ENCODE results near the gene VENTX.

VENTX gene, protein sequence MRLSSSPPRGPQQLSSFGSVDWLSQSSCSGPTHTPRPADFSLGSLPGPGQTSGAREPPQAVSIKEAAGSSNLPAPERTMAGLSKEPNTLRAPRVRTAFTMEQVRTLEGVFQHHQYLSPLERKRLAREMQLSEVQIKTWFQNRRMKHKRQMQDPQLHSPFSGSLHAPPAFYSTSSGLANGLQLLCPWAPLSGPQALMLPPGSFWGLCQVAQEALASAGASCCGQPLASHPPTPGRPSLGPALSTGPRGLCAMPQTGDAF

DNA sequence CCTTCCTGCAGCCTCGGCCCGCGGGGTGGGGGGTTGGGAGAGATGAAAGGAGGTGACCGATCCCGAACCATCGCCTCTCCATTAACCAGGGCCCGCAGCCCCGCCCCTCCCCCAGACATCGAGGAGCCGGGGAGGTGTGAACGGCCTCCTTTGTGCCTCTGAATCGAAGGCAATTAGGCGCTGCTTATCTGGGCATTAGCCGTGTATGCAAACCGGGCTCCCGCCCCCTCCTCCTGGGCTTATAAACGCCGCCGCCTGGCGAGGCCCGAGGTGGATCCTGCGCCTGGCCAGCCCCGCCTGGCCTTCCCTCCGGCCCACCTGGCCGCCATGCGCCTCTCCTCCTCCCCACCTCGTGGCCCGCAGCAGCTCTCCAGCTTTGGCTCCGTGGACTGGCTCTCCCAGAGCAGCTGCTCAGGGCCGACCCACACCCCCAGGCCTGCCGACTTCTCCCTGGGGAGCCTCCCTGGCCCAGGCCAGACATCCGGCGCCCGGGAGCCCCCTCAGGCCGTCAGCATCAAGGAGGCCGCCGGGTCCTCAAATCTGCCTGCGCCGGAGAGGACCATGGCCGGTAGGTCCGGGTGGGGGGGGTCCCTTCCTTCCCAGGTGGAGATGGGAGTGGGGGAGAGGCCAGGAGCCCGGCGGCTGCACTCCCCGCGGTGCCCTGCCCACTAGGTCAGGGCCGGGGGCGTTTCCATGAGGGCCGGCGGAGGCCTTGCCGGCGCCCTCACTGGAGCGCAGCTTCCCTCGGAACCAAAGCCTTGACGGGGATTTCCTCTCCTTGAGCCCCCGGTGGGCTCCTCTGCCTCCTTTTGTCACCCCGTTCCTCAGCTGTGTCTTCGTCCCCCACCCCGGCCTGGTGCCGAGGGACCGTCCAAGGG is at the start of gene VENTX:
VENTX (plus strand) TSS at position 268 of the 878 bp plus-strand sequence; CDS start at position 328, 60 bp downstream.
- no peak for DNase-seq

- no peak for DNase-seq
Measured at GRCh38 chr10:133187906-133188681, 49.6 kb upstream of the VENTX start.

DNA sequence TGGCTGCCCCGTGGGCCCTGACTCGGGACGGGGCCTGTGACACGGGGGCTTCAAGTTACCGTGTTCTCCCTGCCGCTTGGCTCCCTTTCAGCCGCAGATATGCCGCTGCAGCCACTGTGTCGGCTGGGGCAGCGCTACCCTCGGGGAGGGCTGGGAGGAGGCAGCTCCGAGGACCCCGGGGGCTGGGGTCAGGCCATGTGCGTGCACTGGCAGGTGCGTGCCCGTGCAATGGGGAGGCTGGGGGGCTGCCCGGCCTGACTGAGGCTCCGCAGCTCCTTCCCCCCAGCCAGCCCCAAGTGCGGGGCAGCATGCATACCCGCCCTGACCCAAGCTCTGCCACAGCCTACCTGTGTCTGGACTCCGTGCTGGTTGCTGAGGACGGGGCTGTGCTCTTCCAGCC is 48.4 kb upstream of the VENTX start:
- DNase-seq = no peak

- no peak for DNase-seq
Measured at GRCh38 chr10:133189726-133190125, 47.9 kb upstream of the VENTX start.

DNA sequence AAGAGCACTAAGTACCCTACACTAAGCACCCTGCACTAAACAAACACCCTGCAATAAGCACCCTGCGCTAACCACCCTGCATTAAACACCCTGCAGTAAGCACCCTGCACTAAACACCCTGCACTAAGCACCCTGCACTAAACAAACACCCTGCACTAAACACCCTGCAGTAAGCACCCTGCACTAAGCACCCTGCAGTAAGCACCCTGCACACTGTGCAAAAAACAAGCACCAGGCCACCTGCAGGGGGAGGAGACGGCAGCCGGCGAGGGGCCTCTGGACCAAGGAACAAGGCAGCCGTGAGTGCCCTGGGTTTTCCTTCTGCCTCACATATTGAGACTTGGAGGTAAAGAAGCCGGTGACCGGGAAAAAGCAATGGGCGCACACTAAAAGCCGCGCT is 47.4 kb upstream of the VENTX start:
- no peak for DNase-seq

DNA sequence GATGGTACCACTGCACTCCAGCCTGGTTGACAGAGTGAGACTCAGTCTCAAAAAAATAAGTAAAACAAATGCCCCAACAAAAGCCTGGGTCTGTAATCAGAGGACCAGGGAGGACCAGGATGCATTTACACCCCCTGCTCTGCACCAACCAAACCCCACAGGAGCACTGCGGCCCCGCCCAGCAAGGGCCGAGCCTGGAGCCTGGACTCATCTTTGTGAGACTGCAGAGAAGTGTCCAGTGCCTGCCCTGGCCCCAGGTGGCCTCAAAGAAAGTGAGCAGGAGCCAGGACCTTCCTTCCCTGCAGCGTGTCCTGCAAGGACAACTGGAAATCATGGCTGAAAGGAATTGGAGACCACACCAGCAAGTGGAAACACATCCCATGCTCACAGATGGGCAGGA is 46.0 kb upstream of the VENTX start:
- no peak for DNase-seq

- DNase-seq = no peak
Measured at GRCh38 chr10:133194151-133194550, 43.5 kb upstream of the VENTX start.

DNA sequence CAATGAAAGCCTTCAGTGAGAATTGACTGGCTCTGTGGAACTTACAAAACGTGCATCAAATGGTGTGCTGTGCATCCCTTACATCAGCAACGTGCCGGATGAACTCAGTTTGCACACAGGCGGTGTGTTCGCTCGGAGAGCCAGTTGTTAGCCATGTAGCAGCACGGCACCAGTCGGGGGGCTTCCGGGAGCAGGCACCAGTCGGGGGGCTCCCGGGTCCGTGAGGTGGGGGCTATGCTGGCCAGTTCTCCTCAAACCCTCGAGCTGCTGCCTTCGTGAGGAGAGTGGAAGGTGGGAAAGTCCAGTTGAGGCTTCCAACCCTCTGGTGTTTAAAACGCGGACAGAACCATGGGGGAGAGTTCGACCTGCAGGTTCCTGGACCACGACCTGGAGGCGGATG is 42.6 kb upstream of the VENTX start:
- no peak for DNase-seq

GRCh38 chr10:133195611-133196010 is 42.0 kb upstream of the VENTX start:
- no peak for DNase-seq

DNA sequence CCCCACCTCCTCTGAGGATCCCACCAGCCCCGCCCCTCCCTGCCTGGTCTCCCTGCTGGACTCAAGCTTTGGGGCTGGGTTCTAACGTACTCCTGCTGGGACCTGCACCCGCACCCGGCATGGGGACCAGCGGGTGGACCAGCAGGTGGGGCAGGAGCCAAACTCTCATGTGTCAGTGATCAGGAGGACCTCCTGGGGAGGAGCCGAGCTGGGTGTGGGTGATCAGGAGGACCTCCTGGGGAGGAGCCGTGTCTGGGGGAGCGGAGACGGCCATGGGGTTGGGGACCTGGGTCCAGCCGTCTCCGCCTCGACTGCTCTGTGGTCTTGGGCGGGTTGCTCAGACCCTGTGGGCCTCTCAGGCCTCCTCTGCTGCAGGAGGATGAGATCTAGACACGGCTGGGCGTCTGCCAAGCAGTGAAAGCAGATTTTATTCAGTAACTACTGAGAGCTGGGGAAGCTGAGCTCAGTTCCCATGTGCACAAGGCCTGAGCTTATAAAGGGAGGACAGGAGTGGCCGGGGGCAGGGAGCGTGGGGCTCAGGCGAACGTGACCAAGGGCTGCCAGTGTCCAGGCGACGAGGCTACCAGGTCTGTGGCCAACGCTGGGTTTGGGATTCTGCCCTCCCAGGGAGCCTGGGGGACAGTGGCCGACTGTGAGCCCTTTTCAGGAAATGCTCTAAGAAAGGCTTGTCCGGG is 41.3 kb upstream of the VENTX start:
- no peak for DNase-seq

DNA sequence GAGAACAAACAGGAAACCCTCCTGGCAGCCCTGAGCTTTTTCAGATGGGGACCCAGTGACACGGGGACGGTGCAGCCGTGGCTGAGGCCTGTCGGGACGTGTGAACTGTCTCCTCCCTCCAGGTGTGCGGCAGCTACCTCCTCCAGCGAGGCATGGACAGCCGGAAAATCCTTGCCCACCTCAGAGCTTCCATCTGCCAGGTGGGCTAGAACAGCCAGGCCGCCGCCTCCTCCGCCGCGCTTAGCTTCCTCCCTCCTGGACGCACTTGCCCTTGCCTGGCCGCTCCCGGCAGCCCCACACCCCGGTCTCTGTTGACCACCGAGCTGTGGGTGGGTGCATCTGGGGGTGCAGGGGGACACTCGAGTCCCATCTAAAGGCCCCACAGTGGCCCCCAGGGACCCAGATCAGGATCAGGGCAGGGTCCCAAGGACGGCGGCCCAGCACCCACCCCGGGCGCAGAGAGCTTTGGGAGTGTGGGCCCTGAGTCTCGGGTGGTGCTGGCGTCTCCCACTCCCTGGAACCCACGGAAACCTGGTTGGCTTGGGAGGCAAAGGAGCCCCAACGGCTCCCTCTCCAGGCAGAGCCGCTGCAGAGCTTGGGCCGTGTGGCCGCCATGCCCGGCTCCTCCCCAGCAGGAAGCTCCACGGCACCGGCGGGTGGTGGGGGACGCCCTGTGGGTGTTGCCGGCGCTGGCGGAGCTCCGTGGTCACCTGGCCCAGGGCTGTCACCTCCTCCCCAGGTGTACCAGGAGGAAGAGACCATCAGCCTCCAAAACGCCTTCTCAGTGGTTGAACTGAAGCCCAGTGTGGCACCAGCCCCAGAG is 40.5 kb upstream of the VENTX start:
- no peak for DNase-seq

GRCh38 chr10:133197786-133198185 is 39.9 kb upstream of the VENTX start:
- no peak for DNase-seq

- DNase-seq = no peak
Measured at GRCh38 chr10:133198206-133198605, 39.4 kb upstream of the VENTX start.

DNA sequence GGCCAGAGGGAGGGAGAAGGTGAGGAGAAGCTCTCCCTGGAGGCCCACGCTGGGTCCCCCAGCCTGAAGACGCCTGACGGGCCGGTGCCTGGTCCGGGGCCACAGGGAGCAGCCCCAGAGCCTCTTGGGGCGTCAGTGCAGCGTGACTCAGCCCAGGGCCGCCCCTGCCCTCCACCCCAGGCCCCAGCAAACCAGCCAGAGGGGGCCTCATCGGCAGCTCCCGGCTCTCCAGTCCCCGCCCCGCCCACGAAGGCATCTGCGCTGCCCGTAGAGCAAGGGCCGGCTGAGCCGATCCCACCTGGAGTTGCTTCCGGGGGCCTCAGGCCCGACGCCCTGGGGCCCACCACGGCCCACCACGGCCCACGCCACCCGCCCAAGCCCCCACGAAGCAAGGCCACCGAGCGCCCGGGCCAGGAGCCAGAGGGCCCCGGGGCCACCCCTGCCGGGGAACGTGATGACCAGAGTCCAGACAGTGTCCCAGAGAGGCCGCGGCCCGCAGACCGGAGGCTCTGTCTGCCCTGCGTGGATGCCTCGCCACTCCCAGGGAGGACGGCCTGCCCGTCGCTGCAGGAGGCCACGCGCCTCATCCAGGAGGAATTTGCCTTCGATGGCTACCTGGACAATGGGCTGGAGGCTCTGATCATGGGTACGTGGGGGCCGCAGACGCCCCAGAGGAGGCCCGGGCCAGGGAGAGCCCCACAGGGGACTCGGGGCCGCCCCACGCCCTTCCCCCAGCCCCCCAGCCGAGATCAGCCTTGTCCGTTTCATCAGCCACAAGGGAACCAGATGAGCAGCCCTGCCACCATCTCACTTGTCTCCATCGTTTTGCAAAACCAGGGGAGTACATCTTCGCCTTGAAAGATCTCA is 38.8 kb upstream of the VENTX start:
- no peak for DNase-seq

- no peak for DNase-seq
Measured at GRCh38 chr10:133199488-133199885, 38.2 kb upstream of the VENTX start.

- no peak for DNase-seq
Measured at GRCh38 chr10:133199992-133200611, 37.6 kb upstream of the VENTX start.

GRCh38 chr10:133200621-133201031 is 37.0 kb upstream of the VENTX start:
- DNase-seq = no peak

GRCh38 chr10:133201151-133201947 is 36.3 kb upstream of the VENTX start:
- DNase-seq = no peak

DNA sequence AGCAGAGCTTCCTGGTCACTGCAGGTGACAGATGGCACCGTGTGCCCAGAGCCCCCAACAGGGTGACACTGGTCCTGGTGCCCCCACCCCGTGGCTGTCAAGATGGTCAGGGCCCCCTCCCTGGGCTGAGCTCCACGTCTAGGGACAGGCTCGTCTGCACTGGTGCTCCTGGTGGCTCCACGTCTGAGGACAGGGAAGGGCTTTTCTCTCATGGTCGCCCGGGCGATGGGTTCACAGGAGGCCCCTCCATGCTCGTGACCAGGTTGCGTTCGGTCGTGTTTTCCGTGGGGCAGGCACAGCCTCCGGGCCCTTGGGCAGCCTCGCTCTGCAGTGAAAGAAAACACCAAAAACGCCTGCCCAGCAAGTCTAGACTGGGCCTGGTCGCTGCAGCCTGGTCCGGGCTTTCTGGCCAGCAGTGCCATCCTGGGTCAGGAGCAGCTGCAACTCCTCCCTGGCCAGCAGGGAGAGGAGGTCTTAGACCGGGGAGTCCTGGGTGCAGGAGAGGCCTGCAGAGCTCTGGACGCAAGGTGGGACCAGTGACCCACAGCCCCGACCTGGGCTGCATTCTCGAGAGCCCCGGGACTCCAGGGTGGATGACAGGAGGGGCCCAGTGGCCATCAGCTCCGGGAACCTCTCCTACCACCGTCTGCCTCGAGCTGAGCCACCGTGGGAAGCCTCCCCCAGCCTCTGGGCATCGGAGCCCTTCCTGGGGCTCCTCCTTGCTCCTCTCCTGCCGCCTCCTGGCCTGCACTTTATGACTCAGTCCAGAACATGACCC is 35.5 kb upstream of the VENTX start:
- no peak for DNase-seq

Data from activated CD8-positive, alpha-beta memory T cell treated with anti-CD3 and anti-CD28 coated beads for 24 hours (primary cell).